CD14-positive monocyte (primary cell): ENCODE results near the gene FAF1. TPM values are rescaled to one million over a fixed set of nuclear protein-coding genes. Genes with fewer than 3 reads are reported as not detected.

Source experiments
- DNase-seq, 3 donors: peaks; one replicate each; pipeline ENCODE4 v3.0.0-alpha.2; 2011 to 2022
- H2AFZ ChIP-seq: 2 replicates; pipeline ENCODE4 v1.6.0; 2012; ENCODE audit warnings: mild to moderate bottlenecking, low read depth, low read length, inconsistent platforms; ENCODE audit not compliant: insufficient read depth, poor library complexity, severe bottlenecking
- H3K27ac ChIP-seq, 2 donors: 1 replicate in 1 of 2; 2 replicates in 1 of 2; pipeline ENCODE4 v1.5.1; 2012 to 2013; ENCODE audit warnings: low read length in 2 of 2, control low read depth in 1 of 2, inconsistent platforms in 1 of 2, low read depth in 1 of 2, mild to moderate bottlenecking in 1 of 2
- H3K27me3 ChIP-seq, 2 donors: one replicate each; pipeline versions ENCODE4 v1.6.0 to v1.6.1; 2011 to 2013; ENCODE audit warnings: low read length in 2 of 2; ENCODE audit not compliant: control insufficient read depth in 2 of 2, insufficient read depth in 2 of 2
- H3K36me3 ChIP-seq, 2 donors: replicated peaks in 1 of 2; 1 replicate in 1 of 2; 2 replicates in 1 of 2; pipeline versions ENCODE4 v1.5.1 to v1.6.1; 2012 to 2013; ENCODE audit warnings: low read length in 2 of 2, control low read depth in 1 of 2, inconsistent platforms in 1 of 2, mild to moderate bottlenecking in 1 of 2; ENCODE audit not compliant: insufficient read depth in 2 of 2, control insufficient read depth in 1 of 2
- H3K4me1 ChIP-seq, 2 donors: 1 replicate in 1 of 2; 2 replicates in 1 of 2; pipeline versions ENCODE4 v1.5.1 to v1.6.1; 2012 to 2013; ENCODE audit warnings: low read length in 2 of 2, control low read depth in 1 of 2, inconsistent platforms in 1 of 2, mild to moderate bottlenecking in 1 of 2, moderate library complexity in 1 of 2; ENCODE audit not compliant: insufficient read depth in 2 of 2, control insufficient read depth in 1 of 2
- H3K4me2 ChIP-seq: replicated peaks from 2 replicates; pipeline ENCODE3; 2012; ENCODE audit warnings: low read length, moderate library complexity, mild to moderate bottlenecking; ENCODE audit not compliant: poor library complexity, severe bottlenecking; ENCODE audit errors: extremely low read depth
- H3K4me3 ChIP-seq, 3 experiments: fragments of 200-600 bp in 1 of 3; sonication (generic) in 1 of 3; replicated peaks in 1 of 3; 1 replicate in 2 of 3; 2 replicates in 1 of 3; pipeline ENCODE4 v1.5.1; 2011 to 2013; ENCODE audit warnings: low read length in 3 of 3, mild to moderate bottlenecking in 3 of 3, control low read depth in 2 of 3, low read depth in 2 of 3, inconsistent platforms in 1 of 3, moderate library complexity in 1 of 3
- H3K79me2 ChIP-seq: 2 replicates; pipeline ENCODE4 v1.6.0; 2012; ENCODE audit warnings: mild to moderate bottlenecking, control low read depth, inconsistent platforms, low read length, moderate library complexity; ENCODE audit not compliant: insufficient read depth
- H3K9ac ChIP-seq: 2 replicates; pipeline ENCODE4 v1.6.0; 2017; ENCODE audit warnings: low read length, mild to moderate bottlenecking; ENCODE audit not compliant: insufficient read depth, poor library complexity, severe bottlenecking
- H3K9me3 ChIP-seq, 2 donors: replicated peaks in 1 of 2; 1 replicate in 1 of 2; 2 replicates in 1 of 2; pipeline versions ENCODE4 v1.5.1 to v1.6.1; 2012 to 2013; ENCODE audit warnings: low read length in 2 of 2, control low read depth in 1 of 2; ENCODE audit not compliant: control insufficient read depth in 1 of 2, insufficient read depth in 1 of 2
- H4K20me1 ChIP-seq: 2 replicates; pipeline ENCODE4 v1.6.0; 2012; ENCODE audit warnings: mild to moderate bottlenecking, low read length, control low read depth, moderate library complexity; ENCODE audit not compliant: insufficient read depth
- H3K27ac Mint-ChIP-seq, 7 donors: one replicate each; pipeline ENCODE4 v1.8.0; 2020; ENCODE audit warnings: mild to moderate bottlenecking in 7 of 7, mixed read lengths in 7 of 7, moderate library complexity in 6 of 7, inconsistent platforms in 2 of 7
- H3K27me3 Mint-ChIP-seq, 3 donors: one replicate each; pipeline ENCODE4 v1.8.0; 2021 to 2022; ENCODE audit warnings: low read depth in 3 of 3, mild to moderate bottlenecking in 3 of 3, mixed read lengths in 3 of 3, moderate library complexity in 3 of 3, inconsistent platforms in 1 of 3
- H3K36me3 Mint-ChIP-seq, 2 donors: one replicate each; pipeline ENCODE4 v1.8.0; 2020; ENCODE audit warnings: mixed read lengths in 2 of 2, inconsistent platforms in 1 of 2, mild to moderate bottlenecking in 1 of 2
- H3K4me1 Mint-ChIP-seq: one replicate; pipeline ENCODE4 v1.8.0; 2020; ENCODE audit warnings: mild to moderate bottlenecking, mixed read lengths
- H3K4me3 Mint-ChIP-seq, 2 donors: one replicate each; pipeline ENCODE4 v1.8.0; 2020; ENCODE audit warnings: mild to moderate bottlenecking in 2 of 2, mixed read lengths in 2 of 2, moderate library complexity in 1 of 2
- H3K9me3 Mint-ChIP-seq, 7 donors: one replicate each; pipeline ENCODE4 v1.8.0; 2020 to 2022; ENCODE audit warnings: mixed read lengths in 7 of 7, mild to moderate bottlenecking in 6 of 7, moderate library complexity in 6 of 7, inconsistent platforms in 2 of 7
- WGBS: methylation state at CpG from one replicate; pipeline ENCODE4 v1.1.5; 2013; ENCODE audit warnings: missing lambda C conversion rate; ENCODE audit not compliant: insufficient coverage; 5-methylcytosine and 5-hydroxymethylcytosine counted together
- intact Hi-C, 2 donors: fragments of 100-400 bp; cut with micrococcal nuclease; formaldehyde crosslinking; loops; one replicate each; pipeline versions ENCODE4 v1.15.0 to v1.15.1; 2023
- polyA plus RNA-seq, 3 donors: library from polyadenylated mRNA; depleted of rRNA in 1 of 3; unstranded in 2 of 3; stranded (reverse) in 1 of 3; fragments of 300-500 nt in 2 of 3; fragments of >200 nt in 1 of 3; fragmentation: Illumina TruSeq in 2 of 3; gene quantifications; 1 replicate in 2 of 3; 2 replicates in 1 of 3; pipeline ENCODE4 v1.2.3, GENCODE V29; 2012 to 2021
- TF ChIP-seq, protein P1 (sequence below): fragments of 200-600 bp; IDR thresholded peaks from one replicate; pipeline ENCODE4 v1.8.0; 2022; ENCODE audit warnings: antibody characterized with exemption, mild to moderate bottlenecking

Gene FAF1
- polyA plus RNA-seq, 3 donors: 11.4 to 29.6 (median 16.9) TPM

- intact Hi-C loops: no loop called here
- no peak for DNase-seq
- peak overlapping the region in 1 of 2 donors; percentile 43 for H3K27ac ChIP-seq
- H3K36me3 Mint-ChIP-seq: peaks cover 36 to 56% of the 10 kb centered on the region in 2 donors
- no peak overlapping the region for H2AFZ ChIP-seq
- peaks cover 8% of the 10 kb centered on the region for H3K4me1 Mint-ChIP-seq
- H3K27me3 Mint-ChIP-seq: no peaks in the 10 kb centered on the region
- H3K4me3 ChIP-seq: no peak overlapping the region
- H3K27me3 ChIP-seq: no peaks in the 10 kb centered on the region
- no peak overlapping the region for H3K9ac ChIP-seq
- H3K9me3 Mint-ChIP-seq: peaks cover 0 to 5% (median 2%) of the 10 kb centered on the region in 7 donors
- peak overlapping the region in 5 of 7 donors; percentile 3 to 80 (median 19) for H3K27ac Mint-ChIP-seq
- no peaks in the 10 kb centered on the region for H3K9me3 ChIP-seq
- no peak overlapping the region for H3K4me2 ChIP-seq
- peaks cover 0 to 6% of the 10 kb centered on the region in 2 donors for H3K4me1 ChIP-seq
- no peaks in the 10 kb centered on the region for H4K20me1 ChIP-seq
- no peak overlapping the region for H3K4me3 Mint-ChIP-seq
- no peaks in the 10 kb centered on the region for H3K79me2 ChIP-seq
- TF ChIP-seq, protein P1, sequence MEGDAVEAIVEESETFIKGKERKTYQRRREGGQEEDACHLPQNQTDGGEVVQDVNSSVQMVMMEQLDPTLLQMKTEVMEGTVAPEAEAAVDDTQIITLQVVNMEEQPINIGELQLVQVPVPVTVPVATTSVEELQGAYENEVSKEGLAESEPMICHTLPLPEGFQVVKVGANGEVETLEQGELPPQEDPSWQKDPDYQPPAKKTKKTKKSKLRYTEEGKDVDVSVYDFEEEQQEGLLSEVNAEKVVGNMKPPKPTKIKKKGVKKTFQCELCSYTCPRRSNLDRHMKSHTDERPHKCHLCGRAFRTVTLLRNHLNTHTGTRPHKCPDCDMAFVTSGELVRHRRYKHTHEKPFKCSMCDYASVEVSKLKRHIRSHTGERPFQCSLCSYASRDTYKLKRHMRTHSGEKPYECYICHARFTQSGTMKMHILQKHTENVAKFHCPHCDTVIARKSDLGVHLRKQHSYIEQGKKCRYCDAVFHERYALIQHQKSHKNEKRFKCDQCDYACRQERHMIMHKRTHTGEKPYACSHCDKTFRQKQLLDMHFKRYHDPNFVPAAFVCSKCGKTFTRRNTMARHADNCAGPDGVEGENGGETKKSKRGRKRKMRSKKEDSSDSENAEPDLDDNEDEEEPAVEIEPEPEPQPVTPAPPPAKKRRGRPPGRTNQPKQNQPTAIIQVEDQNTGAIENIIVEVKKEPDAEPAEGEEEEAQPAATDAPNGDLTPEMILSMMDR: no peak
- peaks cover 7 to 49% of the 10 kb centered on the region in 2 donors for H3K36me3 ChIP-seq
These were observed 468.9 kb downstream of the FAF1 start for GRCh38 chr1:50491142-50491541.

DNA sequence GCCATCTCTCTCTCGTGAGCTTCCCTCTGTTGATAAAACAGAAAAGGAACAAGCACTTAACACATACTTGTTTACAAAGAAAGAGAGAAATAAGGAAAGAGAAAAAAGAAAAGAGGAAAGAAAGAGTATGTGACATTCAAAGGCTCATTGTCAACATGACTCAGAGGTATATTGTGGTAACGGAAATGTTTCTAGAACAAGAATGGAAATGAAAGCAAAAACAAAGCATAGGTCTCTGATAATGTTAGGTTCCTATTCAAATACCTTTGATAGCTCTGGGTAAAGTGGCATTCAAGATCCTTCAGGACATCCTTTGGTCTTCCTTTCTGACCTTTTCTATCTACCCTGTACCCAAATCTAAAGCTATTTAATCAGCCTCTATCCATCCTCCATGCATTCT lies 469.4 kb downstream of the FAF1 start:
- H3K27me3 ChIP-seq: no peaks in the 10 kb centered on the region
- peak overlapping the region in 1 of 2 donors; percentile 43 for H3K27ac ChIP-seq
- H3K36me3 Mint-ChIP-seq: peaks cover 39 to 59% of the 10 kb centered on the region in 2 donors
- no peak for DNase-seq
- H3K27me3 Mint-ChIP-seq: no peaks in the 10 kb centered on the region
- H3K9me3 Mint-ChIP-seq: peaks cover 0 to 6% (median 3%) of the 10 kb centered on the region in 7 donors
- H3K4me3 ChIP-seq: no peak overlapping the region
- no peak overlapping the region for H2AFZ ChIP-seq
- H3K27ac Mint-ChIP-seq: peak overlapping the region in 3 of 7 donors; percentile 16 to 80 (median 58)
- peaks cover 8% of the 10 kb centered on the region for H3K4me1 Mint-ChIP-seq
- H3K79me2 ChIP-seq: no peaks in the 10 kb centered on the region
- H3K36me3 ChIP-seq: peaks cover 7 to 44% of the 10 kb centered on the region in 2 donors
- WGBS: 50% methylated on average over 1 of the region's 2 CpGs
- intact Hi-C loops: no loop called here
- no peaks in the 10 kb centered on the region for H4K20me1 ChIP-seq
- H3K9me3 ChIP-seq: no peaks in the 10 kb centered on the region
- H3K4me3 Mint-ChIP-seq: no peak overlapping the region
- TF ChIP-seq, protein P1: no peak
- peaks cover 0 to 6% of the 10 kb centered on the region in 2 donors for H3K4me1 ChIP-seq
- H3K4me2 ChIP-seq: no peak overlapping the region
- H3K9ac ChIP-seq: no peak overlapping the region
